22Rv1 (cell line): ENCODE results near the gene DACH1.

Source experiments
- CTCF ChIP-seq: fragments of 450-650 bp; IDR thresholded peaks from 2 replicates; pipeline ENCODE4 v1.5.1; 2017; ENCODE audit warnings: mild to moderate bottlenecking
- ZFX ChIP-seq: fragments of 450-650 bp; IDR thresholded peaks from 2 replicates; pipeline ENCODE4 v1.6.1; 2017; ENCODE audit warnings: antibody characterized with exemption, borderline replicate concordance

- TF ChIP-seq CTCF (no peak), ZFX (no peak)
Measured at GRCh38 chr13:71820699-71821098, 46.3 kb downstream of the DACH1 start.
